Prostate gland (tissue), 2 donors: ENCODE data around the gene PRDM11.

Source experiments
- POLR2A ChIP-seq: fragments of 450-650 bp; IDR thresholded peaks from one replicate; pipeline ENCODE4 v1.6.1; 2016; ENCODE audit warnings: antibody characterized with exemption, mild to moderate bottlenecking
- TF ChIP-seq, protein P1 (sequence below), 4 experiments: fragments of 200-600 bp in 2 of 4; fragments of 450-650 bp in 2 of 4; sonication (generic) in 2 of 4; IDR thresholded peaks; 1 replicate in 3 of 4; 2 replicates in 1 of 4; pipeline ENCODE4 v1.5.1; 2016 to 2019; ENCODE audit warnings: antibody characterized with exemption in 4 of 4, mild to moderate bottlenecking in 2 of 4, moderate library complexity in 2 of 4

DNA sequence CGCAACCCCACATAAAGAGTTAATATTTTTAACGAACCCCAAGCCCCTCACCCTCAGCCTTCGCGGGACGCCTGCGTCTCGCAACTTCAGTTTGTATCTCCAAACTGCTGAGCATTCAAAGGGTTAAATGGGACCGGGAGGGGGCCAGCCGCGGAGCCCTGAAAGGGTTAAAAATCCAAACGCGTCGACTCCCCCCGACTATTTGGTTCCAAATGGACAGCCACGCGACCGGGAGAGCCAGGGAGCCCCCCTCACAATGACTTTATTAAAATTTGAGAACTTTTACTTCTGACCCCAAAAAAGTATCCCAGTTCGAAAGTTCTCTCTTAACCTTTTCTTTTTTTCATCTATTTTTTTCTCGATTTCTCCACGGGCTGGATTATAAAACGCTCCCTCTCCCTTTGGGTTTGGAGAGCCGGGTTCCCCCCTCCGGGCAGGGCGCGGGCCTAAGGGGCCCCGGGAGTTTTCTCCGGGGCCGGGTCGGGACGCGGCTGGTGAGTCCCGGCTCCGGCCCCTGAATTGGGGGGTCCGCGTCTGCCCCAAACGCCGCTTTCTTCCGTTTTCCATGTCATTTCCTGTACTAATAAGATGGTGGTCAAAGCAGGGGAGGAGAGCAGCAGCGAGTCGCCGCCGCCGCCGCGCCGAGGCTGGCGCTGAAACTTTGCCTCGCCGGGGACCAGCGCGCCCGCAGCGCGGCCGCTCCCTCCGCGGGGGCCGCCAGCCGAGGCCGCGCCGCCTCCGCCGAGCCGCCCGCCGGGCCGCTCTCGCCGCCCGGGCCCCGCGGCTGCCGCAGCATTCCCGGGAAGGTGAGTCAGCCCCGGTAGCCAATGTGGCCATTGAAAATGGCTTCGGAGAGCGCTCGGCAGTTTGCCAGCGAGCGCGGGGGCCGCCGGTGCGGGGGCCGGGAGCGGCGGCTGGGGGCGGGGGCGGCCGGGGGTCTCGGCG is at the start of gene PRDM11:
- no peak for TF ChIP-seq POLR2A
- TF ChIP-seq, protein P1, sequence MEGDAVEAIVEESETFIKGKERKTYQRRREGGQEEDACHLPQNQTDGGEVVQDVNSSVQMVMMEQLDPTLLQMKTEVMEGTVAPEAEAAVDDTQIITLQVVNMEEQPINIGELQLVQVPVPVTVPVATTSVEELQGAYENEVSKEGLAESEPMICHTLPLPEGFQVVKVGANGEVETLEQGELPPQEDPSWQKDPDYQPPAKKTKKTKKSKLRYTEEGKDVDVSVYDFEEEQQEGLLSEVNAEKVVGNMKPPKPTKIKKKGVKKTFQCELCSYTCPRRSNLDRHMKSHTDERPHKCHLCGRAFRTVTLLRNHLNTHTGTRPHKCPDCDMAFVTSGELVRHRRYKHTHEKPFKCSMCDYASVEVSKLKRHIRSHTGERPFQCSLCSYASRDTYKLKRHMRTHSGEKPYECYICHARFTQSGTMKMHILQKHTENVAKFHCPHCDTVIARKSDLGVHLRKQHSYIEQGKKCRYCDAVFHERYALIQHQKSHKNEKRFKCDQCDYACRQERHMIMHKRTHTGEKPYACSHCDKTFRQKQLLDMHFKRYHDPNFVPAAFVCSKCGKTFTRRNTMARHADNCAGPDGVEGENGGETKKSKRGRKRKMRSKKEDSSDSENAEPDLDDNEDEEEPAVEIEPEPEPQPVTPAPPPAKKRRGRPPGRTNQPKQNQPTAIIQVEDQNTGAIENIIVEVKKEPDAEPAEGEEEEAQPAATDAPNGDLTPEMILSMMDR (IDR thresholded peaks at IDR 0.05) = no peak
